DMS 273 treated with DMSO at 0.1 percent for 48 hours (cell line): ENCODE results near the gene ZNF680.
"Not testable (repeated sequence)": the region's sequence is repeated elsewhere in the genome, so short reads cannot be mapped to it uniquely, and the experiment has no call there.

Source experiments
- DNase-seq: peaks from one replicate; lab custom pipeline; 2025; lab: John Stamatoyannopoulos, UW

The ZNF680 gene

GRCh38 chr7:64562626-64563278 lies at the start of gene ZNF680:
ZNF680 (minus strand) TSS chr7:64563071; CDS start chr7:64562954, 117 bp downstream.
- DNase-seq = peak; percentile 98

- no peak for DNase-seq
These were observed 49.6 kb upstream of the ZNF680 start for GRCh38 chr7:64612452-64612851.

- no peak for DNase-seq
These were observed 48.8 kb upstream of the ZNF680 start for GRCh38 chr7:64611717-64612116.

- DNase-seq = no peak
These were observed 48.1 kb upstream of the ZNF680 start for GRCh38 chr7:64610997-64611396.

DNA sequence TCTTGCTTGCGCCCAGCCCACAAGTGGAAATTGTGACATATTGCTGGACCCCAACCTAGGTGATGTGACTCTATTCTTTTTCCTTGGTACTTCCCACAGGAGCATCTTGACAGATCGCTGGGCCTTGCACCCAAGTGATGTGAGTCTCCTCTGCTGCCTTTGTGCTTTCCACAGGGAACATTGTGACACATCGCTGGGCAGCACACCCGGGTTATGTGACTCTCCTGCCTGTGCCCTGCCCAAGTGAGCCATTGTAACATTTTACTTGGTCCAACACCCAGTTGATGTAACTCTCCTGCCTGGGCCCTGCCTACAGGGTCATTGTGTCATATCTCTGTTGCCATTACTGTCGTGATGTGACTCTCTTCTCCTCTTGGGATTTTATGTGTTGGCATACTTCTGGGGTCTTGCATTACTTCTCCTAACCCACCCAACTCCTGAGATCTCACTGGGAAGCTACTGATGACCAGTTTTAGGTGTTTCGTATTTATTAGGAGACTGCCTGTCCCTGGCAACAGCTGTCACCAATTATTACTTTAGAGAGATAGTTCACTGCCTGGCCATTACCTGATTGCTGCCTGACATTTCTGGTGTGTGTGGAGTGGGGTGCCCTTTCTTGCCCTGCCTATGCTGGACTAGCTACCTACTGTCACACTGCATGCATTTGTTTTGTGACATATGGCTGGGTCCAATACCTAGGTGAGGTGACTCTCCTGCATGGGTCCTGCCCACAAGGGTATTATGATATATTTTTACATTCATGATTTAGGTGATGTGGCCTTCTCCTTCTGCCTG lies 45.4 kb upstream of the ZNF680 start:
- no peak for DNase-seq

DNA sequence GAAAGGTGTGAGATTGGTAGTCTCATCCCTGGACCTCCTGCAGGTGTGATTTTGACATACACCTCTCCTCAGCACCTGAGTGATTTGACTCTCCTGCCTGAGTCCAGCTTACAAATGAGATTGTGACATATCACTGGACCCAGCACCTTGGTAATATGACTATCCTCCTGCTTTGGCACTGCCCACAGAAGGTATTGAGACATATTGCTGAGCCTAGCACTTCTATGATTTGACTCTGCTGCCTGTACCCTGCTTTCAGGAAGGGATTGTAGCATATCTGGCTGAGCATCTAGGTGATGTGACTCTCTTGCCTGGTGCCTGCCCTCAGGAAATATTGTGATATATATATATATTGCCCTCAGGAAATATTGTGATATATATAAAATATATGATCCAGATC lies 43.5 kb upstream of the ZNF680 start:
- DNase-seq = no peak

DNA sequence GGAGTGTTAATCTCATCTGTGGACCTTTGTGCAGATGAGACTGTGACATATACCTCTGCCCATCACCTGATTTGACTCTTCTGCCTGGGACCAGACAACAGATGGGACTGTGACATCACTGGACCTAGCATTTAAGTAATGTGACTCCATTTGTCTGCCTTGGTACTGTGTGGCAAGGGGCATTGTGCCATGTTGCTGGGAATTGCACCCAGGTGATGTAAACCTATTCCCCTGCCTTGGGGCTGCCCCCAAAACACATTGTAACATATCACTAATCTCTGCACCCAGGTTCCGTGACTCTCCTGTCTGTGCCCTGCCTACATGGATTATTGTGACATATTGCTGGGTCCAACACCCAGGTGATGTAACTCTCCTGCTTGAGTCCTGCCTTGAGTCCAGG lies 40.4 kb upstream of the ZNF680 start:
- DNase-seq = no peak

GRCh38 chr7:64602518-64602917 lies 39.6 kb upstream of the ZNF680 start:
- DNase-seq = no peak

GRCh38 chr7:64602086-64602485 lies 39.2 kb upstream of the ZNF680 start:
- no peak for DNase-seq

DNA sequence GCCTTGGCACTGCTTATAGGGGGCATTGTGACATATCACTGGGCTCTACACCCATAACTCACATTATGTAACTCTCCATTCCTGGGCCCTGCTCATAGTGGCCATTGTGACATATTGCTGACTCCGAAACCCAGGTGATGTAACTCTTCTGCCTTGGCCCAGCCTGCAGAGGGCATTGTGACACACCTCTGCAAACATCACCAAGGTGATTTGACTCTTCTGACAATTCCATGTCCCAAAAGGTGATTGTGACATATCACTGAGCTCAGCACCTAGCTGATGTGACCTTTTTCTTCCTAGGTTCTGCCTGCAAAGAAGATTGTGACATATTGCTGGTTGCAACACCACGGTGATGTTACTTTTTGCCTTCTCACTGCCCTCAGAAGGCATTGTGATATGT lies 36.5 kb upstream of the ZNF680 start:
- no peak for DNase-seq

DNA sequence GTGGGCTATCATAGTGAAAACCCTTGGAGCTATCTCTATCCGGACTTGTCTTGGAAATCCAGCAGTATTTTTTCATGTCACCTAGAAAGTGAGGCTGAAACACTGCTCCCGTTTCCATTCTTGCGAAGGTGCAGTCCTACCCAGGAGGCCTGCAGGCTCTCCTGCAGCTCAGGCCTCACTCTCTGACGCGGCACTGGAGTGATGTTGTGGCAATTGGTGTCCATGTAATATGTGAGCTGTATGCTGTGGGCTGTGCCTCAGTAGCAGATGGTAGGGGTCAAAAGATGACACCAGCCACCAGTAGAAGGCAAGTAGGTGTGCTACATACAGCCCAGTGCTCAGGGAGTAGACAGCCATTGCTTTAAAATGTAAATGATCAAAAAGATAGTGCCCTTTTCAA lies 28.1 kb upstream of the ZNF680 start:
- DNase-seq = no peak

GRCh38 chr7:64581926-64582894 lies 19.3 kb upstream of the ZNF680 start:
- DNase-seq = no peak

GRCh38 chr7:64581391-64581790 lies 18.5 kb upstream of the ZNF680 start:
- DNase-seq = no peak

- DNase-seq = peak; percentile 55
These were observed 11.7 kb upstream of the ZNF680 start for GRCh38 chr7:64574540-64575099.

GRCh38 chr7:64570284-64570605 lies 7.4 kb upstream of the ZNF680 start:
- not testable (repeated sequence) for DNase-seq

DNA sequence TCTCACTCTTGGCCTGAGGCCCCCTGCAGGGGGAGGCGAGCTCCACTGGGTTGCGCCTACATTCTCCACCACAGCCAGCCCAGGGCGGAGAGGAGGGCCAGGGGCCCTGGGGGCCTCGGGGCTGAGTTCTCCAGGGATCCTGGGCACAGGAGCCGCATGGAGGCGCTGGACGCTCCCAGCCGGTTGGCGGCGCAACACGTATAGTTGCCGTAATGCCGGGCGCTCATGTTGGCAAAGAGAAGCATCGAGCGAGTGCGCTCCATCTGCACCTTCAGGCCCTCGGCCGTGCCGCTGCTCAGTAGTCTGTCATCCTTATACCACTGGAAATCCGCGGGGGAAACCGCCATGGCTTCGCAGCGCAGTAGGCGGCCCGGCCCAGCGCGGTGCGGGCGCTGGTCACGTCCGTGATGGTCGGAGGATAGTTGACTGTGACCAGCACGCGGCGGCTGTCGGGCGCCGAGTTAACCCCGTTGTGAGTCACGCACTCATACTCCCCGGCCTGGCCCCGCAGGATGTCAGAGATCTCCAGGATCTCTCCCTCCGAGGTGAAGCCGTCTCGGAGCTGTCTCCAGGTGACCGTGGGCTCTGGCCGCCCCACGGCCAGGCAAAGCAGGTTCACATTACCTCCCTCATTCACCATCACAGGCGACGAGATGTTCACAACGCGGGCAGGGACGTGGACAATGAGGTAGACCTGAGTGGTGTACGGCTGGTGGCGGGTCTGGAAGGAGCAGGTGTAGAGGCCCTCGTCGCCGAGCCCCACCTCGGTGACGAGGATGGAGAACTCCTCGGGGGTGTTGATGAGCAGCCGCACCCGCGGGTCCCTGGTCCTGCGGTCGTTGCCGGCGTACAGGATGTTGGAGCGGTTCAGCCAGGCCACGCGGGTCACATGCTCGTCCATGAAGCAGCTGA lies 6.8 kb upstream of the ZNF680 start:
- DNase-seq = peak; percentile 5

- no peak for DNase-seq
These were observed 630 bp downstream of the ZNF680 start for GRCh38 chr7:64562256-64562625.

DNA sequence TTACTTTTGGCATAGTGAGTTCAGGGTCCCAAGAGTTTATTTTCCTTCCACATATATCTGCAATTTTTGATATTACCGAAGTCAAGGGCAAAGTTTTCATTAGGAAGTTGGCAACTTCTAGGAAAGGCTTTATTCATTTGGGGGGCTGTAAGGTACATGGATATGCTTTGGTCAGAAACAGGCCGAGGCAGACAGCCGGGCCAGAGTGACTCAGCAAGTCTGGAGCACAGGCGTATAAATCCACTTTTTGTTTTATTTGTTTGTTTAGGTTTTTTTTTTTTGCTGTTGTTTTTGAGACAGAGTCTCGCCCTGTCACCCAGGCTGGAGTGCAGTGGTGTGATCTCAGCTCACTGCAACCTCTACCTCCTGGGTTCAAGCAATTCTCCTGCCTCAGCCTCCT lies 3.7 kb downstream of the ZNF680 start:
- DNase-seq = no peak

DNA sequence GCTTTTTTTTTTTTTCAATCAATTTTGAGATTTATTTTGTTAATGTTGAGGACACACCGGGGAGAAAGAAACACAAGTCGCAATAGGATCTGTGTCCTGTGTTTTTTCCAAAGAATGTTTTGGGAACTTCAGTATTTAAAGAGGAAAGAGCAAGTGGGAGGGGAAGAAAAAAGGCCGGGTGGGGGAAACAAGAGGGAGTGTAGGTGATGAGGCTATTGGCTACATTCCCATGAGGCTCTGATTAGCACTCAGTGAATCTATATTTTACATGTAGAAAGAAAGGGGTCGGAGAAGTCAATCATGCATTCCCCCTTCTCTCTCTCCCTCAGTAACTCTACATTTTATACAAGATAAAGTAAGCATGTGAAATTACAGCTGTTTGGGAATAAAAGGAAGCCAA lies 4.1 kb downstream of the ZNF680 start:
- no peak for DNase-seq

- no peak for DNase-seq
These were observed 4.6 kb downstream of the ZNF680 start for GRCh38 chr7:64558323-64558705.

GRCh38 chr7:64557601-64558322 lies 5.1 kb downstream of the ZNF680 start:
- no peak for DNase-seq
